AG04449 (cell line): ENCODE results near the gene TNRC6B.

Experiments
- CTCF ChIA-PET: fragments of 350-600 bp; formaldehyde crosslinking; extraction: SDS; loops from one replicate; lab custom pipeline; 2021; ENCODE audit warnings: antibody characterized with exemption; lab: Yijun Ruan, JAX
- POLR2A ChIA-PET: fragments of 400-600, 350-600 bp; formaldehyde crosslinking; extraction: SDS; loops from one replicate; lab custom pipeline; 2020; ENCODE audit warnings: antibody characterized with exemption, inconsistent platforms; lab: Yijun Ruan, JAX
- DNase-seq: peaks from one replicate; pipeline ENCODE4 v3.0.0-alpha.2; 2010; ENCODE audit warnings: low read depth, low spot score
- H3K4me3 ChIP-seq: 2 replicates; pipeline ENCODE4 v1.5.1; 2011; ENCODE audit warnings: low read depth, mild to moderate bottlenecking, control low read depth, low read length
- TF ChIP-seq, protein P1 (sequence below): IDR thresholded peaks from one replicate; pipeline ENCODE4 v1.5.1; 2011; ENCODE audit warnings: mild to moderate bottlenecking, moderate library complexity, low read length, control low read depth, inconsistent platforms; ENCODE audit not compliant: insufficient read depth; ENCODE audit errors: missing control alignments

TNRC6B gene

GRCh38 chr22:40204321-40205116 is 26.8 kb downstream of the TNRC6B start:
- TF ChIP-seq, protein P1, sequence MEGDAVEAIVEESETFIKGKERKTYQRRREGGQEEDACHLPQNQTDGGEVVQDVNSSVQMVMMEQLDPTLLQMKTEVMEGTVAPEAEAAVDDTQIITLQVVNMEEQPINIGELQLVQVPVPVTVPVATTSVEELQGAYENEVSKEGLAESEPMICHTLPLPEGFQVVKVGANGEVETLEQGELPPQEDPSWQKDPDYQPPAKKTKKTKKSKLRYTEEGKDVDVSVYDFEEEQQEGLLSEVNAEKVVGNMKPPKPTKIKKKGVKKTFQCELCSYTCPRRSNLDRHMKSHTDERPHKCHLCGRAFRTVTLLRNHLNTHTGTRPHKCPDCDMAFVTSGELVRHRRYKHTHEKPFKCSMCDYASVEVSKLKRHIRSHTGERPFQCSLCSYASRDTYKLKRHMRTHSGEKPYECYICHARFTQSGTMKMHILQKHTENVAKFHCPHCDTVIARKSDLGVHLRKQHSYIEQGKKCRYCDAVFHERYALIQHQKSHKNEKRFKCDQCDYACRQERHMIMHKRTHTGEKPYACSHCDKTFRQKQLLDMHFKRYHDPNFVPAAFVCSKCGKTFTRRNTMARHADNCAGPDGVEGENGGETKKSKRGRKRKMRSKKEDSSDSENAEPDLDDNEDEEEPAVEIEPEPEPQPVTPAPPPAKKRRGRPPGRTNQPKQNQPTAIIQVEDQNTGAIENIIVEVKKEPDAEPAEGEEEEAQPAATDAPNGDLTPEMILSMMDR = no peak
- H3K4me3 ChIP-seq = no peak overlapping the region
- ChIA-PET POLR2A (no interaction called here), CTCF (no interaction called here)
- DNase-seq = peak; percentile 59

- TF ChIP-seq, protein P1 = no peak
- ChIA-PET CTCF (no interaction called here), POLR2A (no interaction called here)
- DNase-seq = no peak
- H3K4me3 ChIP-seq = no peak overlapping the region
Measured at GRCh38 chr22:40206561-40206960, 28.8 kb downstream of the TNRC6B start.

DNA sequence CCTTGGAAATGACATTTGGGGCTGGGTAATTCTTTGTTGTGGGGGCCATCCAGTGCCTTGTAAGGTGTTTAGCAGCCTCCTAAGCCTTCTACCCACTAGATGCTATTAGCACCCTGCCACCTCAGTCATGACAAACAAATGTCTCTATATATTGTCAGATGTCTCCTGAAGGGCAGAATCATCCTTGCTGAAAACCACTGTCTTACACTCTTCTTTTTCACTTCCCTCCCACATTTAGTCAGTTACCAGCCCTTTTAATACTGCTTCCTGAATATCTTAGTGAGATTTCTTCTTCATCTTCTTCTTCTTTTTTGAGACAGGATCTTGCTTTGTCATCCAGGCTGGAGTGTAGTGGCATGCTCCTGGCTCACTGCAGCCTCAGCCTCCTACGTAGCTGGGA is 33.1 kb downstream of the TNRC6B start:
- DNase-seq = no peak
- H3K4me3 ChIP-seq = no peak overlapping the region
- TF ChIP-seq, protein P1 = no peak
- ChIA-PET CTCF (no interaction called here), POLR2A (no interaction called here)

DNA sequence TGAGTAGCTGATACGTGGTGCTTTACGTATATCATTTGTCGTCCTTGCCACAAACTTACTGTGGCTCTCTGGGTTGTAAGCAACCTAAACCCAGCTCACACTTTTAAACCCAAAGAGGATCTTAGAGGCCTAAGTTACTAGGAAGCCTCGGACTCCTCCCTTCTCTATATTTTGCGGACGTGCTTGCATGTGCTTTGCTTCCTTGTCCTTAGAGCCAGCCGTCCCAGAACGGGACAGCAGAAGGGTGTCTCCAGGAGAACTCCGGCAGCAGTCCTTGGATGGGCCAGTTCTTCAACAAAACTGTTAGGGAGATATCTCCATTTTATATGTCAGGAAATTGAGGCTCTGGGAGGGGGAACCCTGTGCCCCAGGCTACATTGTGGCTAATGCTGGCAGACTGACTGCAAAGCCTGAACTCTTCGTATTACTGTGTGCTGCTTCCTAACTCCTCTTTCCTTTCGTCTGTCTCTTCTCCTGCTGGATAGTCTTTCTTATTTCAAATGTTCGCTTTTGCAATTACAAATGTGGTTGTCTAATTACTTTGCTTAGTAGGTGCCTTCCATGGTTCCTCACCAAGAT is 33.8 kb downstream of the TNRC6B start:
- no peak for DNase-seq
- ChIA-PET CTCF (no interaction called here), POLR2A (no interaction called here)
- TF ChIP-seq, protein P1 = no peak
- no peak overlapping the region for H3K4me3 ChIP-seq

- ChIA-PET POLR2A (no interaction called here), CTCF (no interaction called here)
- TF ChIP-seq, protein P1 = no peak
- no peak overlapping the region for H3K4me3 ChIP-seq
- DNase-seq = no peak
Measured at GRCh38 chr22:40212121-40212520, 34.4 kb downstream of the TNRC6B start.

- H3K4me3 ChIP-seq = no peak overlapping the region
- TF ChIP-seq, protein P1 = no peak
- CTCF ChIA-PET = no interaction called here
- POLR2A ChIA-PET = no interaction called here
- no peak for DNase-seq
Measured at GRCh38 chr22:40213478-40213877, 35.8 kb downstream of the TNRC6B start.
